DND-41 (cell line): ENCODE results near the gene PCDH10.

Source experiments
- CTCF ChIP-seq: IDR thresholded peaks from 2 replicates; pipeline ENCODE4 v1.5.1; 2012; ENCODE audit warnings: borderline replicate concordance, low read length, moderate library complexity, mild to moderate bottlenecking; ENCODE audit not compliant: poor library complexity, severe bottlenecking; ENCODE audit errors: extremely low read depth
- EZH2 ChIP-seq: IDR thresholded peaks from 3 replicates; pipeline ENCODE4 v1.6.1; 2012; ENCODE audit warnings: borderline replicate concordance, low read depth, mild to moderate bottlenecking, moderate library complexity, low read length, inconsistent platforms; ENCODE audit not compliant: severe bottlenecking

GRCh38 chr4:133189147-133189517, 40.0 kb downstream of the PCDH10 start:
- no peak for TF ChIP-seq CTCF
- TF ChIP-seq EZH2, result no peak
